Posterior vena cava (tissue), 2 donors: ENCODE data around the gene CD74. TPM values are rescaled to one million over a fixed set of nuclear protein-coding genes. Genes with fewer than 3 reads are reported as not detected.

Experiments
- DNase-seq: peaks from one replicate; pipeline ENCODE4 v3.0.0-alpha.2; 2020; ENCODE audit warnings: low spot score
- intact Hi-C, 2 donors: fragments of 100-400 bp; cut with DNase I; formaldehyde crosslinking; loops; one replicate each; pipeline versions ENCODE4 v1.14.1 to v1.14.2; 2022 to 2023
- total RNA-seq, 2 donors: library from RNA; stranded (reverse); fragmentation: NEBNext Ultra II Directional; extraction: Animal tissue kit (Norgen Biotek cat#: 25700); gene quantifications; one replicate each; pipeline ENCODE4 v1.2.1, GENCODE V29; 2021
- donor health status: DM: yes; HTN: yes; CAD: no.
- donor health status: DM: yes; HTN: yes; CAD: no.

The CD74 gene
- total RNA-seq, 2 donors from 2014 or later = 279 to 566 TPM

GRCh38 chr5:150384701-150385100 lies 28.0 kb downstream of the CD74 start:
- DNase-seq = no peak
- intact Hi-C loops = no loop called here

DNA sequence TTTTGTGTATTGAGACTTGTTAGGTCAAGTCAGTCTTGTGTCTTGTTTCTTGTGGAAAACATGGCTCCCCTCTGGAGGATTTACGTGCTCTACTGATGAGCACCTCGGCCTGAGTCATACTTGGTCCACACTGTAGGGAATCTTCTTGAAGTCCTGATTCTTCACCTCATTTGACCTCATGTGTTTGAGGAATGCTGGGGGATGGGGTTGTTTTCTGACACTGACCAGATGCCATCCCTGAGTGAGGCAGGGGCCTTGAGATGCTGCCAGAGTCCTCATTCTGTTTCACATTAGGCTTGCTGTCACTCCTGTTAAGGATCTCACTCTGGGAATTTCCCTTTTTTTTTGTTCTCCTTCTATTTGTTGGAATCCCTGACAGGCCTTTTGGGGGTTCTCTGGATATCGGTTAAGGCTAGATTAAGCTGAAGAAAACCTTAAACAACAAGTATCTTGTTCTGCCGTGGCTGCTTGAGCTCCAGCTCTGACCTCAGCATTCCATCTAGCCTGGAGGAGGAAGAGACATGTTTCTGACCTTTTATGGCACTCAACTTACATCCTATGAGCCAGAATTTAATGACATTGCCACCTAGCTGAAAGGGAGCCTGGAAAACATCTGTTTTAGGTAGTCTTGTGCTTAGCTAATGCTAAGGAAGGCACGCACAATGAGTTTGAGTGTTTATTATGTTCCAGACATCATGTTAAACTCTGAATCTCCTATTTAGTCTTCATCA lies 34.6 kb downstream of the CD74 start:
- no peak for DNase-seq
- intact Hi-C loops = no loop called here

DNA sequence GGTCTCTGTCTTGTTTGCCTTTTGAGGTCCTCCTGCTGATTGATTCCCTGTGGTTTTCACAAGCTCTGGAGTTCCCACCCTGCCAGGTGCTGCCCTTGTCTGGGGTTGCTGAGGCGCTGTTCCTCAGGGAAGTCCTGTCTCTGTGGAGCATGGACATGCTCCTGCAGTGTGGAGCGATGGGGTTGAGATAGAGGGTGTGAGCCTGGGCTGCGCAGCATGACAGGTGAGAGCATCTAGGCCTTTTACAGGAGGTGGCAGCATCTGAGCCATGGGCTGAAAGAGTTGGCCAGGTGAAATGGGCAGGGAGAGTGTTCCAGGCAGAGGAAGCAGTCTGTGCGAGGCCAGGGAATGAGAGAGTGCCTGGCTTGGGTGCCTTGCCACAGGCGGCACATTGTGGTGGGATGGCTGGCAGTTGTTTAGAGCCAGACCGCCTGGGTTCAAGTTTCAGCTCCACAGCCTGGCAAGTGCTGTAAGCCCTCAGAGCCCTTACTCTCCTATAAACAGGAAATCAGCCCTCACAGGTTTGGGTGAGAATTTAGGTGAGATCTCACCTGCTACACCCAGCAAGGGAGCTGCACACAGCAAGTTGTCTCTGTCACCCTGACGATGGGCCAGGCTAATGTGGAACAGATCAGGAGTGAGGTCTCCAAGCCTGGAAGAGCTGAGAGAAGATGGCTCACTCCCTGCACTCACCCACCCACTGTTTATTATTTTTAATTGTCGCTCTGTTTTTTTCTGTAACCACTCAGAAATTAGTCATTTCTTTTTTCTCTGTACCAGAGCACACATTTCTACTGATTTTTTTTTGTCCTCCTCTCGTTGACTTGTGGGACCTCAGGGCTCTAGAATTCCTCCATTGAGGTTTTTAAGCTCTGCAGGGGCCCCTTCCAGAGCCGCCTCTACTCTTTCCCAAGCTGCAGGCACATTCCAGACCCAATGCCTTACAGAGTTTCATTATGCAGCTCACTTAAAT lies 35.6 kb downstream of the CD74 start:
- no peak for DNase-seq
- intact Hi-C loops = no loop called here

DNA sequence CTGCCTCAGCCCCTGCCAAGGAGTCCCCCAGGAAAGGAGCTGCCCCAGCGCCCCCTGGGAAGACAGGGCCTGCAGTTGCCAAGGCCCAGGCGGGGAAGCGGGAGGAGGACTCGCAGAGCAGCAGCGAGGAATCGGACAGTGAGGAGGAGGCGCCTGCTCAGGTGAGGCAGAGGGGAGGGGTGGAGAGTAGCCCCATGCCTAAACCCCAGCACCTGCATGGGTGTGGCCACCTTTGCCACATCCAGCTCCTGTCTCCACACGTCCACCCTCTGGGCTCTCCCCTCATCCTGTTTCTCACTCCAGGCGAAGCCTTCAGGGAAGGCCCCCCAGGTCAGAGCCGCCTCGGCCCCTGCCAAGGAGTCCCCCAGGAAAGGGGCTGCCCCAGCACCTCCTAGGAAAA lies 38.1 kb downstream of the CD74 start:
- no peak for DNase-seq

GRCh38 chr5:150372639-150373038 lies 40.1 kb downstream of the CD74 start:
- no peak for DNase-seq
- intact Hi-C loops = no loop called here

More for the DNA sequence above, 38.1 kb downstream of the CD74 start:
- intact Hi-C loops = no loop called here

DNA sequence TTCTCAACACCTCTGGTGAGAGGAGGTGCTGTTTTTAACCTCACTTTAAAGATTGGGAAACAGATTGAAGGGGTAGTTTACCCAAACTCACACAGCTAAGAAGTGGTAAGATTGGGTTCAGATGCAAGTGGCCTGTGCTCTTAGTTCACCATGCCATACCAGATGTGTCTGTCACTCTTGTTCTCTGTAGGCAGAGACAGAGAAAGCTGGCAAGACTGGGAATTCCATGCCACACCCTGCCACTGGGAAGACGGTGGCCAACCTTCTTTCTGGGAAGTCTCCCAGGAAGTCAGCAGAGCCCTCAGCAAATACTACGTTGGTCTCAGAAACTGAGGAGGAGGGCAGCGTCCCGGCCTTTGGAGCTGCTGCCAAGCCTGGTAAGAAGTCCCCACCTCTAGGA lies 44.2 kb downstream of the CD74 start:
- intact Hi-C loops = no loop called here
- DNase-seq = no peak

GRCh38 chr5:150364004-150364403 lies 48.7 kb downstream of the CD74 start:
- DNase-seq = no peak
- intact Hi-C loops = no loop called here

GRCh38 chr5:150363185-150363584 lies 49.5 kb downstream of the CD74 start:
- no peak for DNase-seq
- intact Hi-C loops = no loop called here

DNA sequence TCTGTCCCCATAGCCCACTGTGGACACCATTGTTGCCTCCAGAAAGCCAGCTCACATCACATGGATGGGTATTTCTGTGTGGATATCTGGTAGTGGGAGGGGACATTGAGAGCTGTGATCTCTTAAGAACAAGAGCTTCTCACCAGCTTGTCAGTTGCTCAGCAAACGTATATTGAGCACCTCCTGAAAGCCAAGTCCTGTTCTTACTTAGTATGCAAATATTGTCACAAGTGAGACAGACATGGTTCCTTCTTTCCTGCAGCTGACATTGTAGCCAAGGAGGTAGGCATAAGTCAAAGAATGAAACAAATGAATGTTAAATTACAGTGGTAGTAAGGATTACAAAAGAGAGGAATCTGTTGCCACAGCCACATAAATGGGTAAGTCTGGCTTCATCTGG lies 51.4 kb downstream of the CD74 start:
- no peak for DNase-seq
- intact Hi-C loops = no loop called here

DNA sequence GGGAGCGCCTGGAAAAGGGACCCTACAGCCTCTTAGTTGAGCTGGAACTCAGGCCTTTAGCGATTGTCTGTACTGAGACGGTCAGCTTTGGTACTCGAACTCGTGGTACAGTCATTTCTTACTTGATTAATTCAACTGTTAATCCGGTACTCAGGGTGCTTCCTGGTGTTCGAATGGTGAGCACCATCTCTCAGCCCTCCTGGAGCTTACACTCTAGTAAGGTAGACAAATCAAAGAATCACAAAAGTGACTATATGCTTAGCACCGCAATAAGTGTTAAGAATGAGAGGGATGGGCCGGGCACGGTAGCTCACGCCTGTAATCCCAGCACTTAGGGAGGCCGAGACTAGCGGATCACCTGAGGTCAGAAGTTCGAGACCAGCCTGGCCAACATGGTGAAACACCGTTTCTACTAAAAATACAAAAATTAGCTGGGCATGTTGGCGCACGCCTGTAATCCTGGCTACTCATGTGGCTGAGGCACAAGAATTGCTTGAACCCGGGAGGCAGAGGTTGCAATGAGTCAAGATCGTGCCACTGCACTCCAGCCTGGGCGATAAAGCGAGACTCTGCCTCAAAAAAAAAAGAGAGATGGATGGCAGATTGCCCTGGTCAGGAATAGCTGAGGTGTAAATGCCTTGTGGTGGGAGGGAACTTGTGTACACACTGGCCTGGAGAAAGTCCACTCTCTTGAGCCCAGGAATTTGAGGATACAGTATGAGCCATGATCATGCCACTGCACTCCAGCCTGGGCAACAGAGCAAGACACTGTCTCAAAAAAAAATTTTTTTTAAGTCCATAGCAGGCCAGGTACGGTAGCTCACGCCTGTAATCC lies 54.2 kb downstream of the CD74 start:
- no peak for DNase-seq
- intact Hi-C loops = no loop called here

DNA sequence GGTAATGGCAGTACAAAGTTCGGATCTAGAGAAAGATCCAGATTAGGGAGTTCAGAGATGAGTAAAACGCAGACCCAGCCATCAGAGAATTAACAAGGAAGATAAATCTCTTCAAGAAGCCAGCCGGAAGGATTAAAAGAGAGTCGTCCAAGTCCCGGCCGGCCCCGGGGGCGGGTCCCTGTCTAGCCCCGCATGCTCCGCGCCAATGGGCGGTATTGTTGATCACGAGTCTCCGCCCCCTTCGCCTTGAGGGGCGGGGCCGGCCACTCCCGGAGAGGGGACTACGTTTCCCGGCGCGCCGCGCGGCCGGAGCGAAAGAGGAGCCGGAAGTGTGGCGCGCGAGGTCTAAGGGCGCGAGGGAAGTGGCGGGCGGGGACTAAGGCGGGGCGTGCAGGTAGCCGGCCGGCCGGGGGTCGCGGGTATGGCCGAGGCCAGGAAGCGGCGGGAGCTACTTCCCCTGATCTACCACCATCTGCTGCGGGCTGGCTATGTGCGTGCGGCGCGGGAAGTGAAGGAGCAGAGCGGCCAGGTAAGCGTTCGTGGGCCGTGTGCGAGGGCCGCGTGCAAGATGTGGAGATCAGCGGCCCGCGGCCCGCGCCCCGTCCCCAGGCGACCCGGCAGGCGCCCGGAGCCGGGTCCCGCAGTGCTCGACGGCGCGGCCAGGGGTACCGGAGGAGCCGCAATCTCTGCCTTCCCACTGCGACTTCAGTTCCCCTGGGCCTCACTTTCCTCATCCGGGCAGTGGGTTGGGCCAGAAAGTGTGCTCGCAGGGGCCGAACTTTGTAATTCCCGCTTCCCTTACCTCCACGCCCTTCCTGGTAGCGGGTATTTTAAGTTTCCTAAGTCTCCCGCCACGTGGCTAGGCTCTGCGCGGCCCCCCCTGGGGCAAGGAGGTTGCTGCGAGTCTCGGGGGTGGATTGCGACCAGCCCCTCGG lies 55.1 kb downstream of the CD74 start, which contains the start of gene TCOF1:
TCOF1 (plus strand) TSS at position 372 of the 935 bp plus-strand sequence; CDS start at position 422, 50 bp downstream.
- intact Hi-C loops = no loop called here
- DNase-seq = peak; percentile 99

- intact Hi-C loops = no loop called here
- DNase-seq = no peak
Measured at GRCh38 chr5:150356575-150357294, 56.0 kb downstream of the CD74 start.

- no peak for DNase-seq
- intact Hi-C loops = no loop called here
Measured at GRCh38 chr5:150355791-150356190, 56.9 kb downstream of the CD74 start.

- no peak for DNase-seq
- intact Hi-C loops = loop anchor here in 1 of 2 donors (5.0 kb wide), 1 partner anchor 846 kb away; no protein-coding TSS in a partner anchor
Measured at GRCh38 chr5:150353032-150353675, 59.6 kb downstream of the CD74 start.

GRCh38 chr5:150352244-150353031 lies 60.3 kb downstream of the CD74 start:
- DNase-seq = no peak
- intact Hi-C loops = loop anchor here in 1 of 2 donors (5.0 kb wide), 1 partner anchor 845 kb away; no protein-coding TSS in a partner anchor
